Activated gamma-delta T cell treated with Interleukin-2 at 50 U/mL for 16 hours (primary cell): ENCODE measurements around the gene SNX19.

Source experiments
- DNase-seq: peaks from one replicate; pipeline ENCODE4 v3.0.0-alpha.2; 2020

SNX19 gene

DNA sequence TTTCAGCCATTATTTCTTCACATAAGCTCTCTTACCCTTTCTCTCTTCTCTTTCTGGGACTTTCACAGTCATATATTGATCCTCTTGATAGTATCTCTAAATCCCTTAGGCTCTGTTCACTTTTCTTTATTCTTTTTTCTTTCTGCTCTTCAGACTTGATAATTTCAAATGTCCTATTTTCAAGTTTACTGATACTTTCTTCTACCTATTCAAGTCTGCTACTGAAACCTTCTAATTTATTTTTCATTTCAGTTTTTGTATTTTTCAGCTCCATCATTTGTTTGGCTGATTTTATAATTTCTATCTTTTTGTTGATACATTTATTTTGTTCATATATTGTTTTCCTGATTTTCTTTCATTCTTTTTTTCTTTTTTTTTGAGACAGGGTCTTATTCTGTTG is 79.1 kb downstream of the SNX19 start:
- DNase-seq, result no peak

DNA sequence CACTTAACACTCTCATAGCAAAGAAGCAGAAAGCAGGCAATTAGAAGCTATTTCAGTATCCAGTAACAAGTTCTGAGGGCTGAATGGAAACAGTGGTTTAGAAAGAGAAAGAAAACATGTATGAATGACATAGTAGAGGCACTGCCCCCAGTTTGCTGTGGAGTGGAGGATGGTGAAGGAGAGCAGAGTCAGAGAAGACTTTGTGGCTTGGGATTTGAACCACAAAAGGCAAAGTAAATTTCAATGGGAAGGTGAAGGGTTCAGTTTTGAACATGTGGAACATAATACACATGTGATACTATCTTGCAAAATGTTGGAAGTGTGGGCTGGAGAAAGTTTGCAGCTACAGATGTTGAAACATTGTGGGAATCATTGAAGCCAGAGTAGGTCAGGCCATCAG is 81.4 kb downstream of the SNX19 start:
- DNase-seq, result no peak

DNA sequence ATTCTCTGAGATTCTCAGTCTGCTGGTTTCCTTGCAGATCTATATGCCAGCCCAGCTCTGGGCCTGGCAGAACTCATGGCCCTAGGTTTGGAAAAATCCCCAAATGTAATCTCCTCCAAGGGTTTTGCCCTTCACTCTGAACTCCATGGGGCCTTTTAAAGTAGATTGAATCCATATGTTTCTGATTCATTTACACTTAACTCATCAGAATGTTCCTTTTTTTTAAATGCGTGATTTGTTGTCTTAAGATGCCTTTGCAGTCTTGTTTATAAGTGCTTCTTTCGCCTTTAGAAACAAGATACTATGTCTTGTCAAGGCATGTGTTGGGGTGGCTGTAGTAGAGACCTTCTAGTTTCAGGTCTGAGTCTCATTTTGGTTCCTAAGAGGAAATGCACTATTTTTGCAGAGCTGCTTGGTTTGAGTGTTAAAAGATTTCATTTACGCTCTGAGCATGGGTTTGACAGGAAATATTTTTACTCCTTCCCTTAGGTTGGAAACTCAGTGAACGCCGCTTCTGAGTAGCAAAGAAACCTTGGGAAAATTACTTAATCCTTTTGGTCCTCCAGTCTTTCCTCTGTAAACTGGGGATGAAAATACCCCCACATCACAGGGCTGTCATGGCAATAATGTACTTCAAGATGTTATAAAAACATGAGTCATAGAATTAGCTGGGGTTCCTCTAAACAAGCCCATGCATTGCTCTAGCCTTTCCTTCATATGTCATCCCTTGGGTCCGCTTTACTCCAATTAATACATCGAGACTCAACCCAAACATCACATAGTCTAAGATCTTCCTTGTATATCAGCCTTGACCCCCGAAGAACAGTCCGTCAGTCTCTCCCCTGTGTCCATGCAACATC is 83.5 kb downstream of the SNX19 start:
- DNase-seq, result no peak

DNA sequence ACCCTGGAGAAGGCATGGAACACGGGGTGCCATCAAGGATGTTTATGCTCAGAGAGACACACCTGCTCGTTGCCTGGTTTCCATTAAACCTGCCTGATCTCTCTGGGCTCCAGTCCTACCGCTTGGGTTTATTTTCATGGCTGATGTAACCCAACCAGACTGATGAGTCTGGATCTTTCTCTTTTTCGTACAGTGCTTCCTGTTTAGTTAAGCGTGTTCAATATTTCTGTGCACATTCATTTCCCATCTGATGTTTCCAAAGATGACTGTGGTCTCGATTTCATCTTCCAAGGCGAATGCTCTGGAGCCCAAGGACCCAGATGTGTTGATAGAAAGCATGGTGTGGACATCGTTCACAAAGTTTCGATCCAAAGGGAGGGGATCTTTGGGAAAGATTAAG is 84.3 kb downstream of the SNX19 start:
- no peak for DNase-seq

DNA sequence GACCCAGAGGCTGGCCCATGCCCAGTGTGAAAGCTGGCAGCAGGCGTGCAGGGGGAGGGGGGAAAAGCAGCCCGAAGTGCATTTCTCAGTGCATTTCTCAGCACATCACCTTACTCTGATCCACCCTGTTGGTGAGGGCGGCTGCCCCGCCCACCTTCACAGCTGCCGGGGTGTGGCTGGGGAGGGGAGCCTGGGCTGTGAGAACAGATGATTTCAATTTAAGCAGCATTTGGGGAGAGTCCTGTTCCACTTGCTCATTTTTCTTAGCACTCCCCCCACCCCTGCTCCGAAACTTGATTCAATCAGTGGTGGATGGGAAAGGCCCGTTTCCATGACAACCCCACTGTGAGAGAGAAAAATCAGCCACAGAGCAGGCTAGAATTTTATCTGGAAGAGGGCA is 84.8 kb downstream of the SNX19 start:
- no peak for DNase-seq

DNA sequence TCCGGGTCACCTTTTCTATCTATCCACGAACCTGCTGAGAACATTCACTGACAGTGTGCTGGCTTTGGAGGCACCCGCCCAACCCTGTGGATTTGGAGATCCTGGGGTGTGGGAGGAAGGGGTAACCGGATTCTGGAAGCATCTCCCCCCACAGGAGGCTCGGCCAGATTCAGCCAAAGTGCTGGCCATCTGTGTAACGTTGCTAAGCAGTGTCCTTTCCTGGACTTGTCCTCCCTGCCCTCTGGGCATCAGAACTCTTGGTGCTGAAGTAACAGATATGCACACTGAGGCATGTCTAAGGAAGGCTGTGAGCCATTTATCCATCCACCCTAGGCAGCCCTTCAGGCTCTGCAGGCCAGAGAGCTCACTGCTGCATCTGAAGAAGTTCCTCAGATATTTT is 85.7 kb downstream of the SNX19 start:
- no peak for DNase-seq

DNA sequence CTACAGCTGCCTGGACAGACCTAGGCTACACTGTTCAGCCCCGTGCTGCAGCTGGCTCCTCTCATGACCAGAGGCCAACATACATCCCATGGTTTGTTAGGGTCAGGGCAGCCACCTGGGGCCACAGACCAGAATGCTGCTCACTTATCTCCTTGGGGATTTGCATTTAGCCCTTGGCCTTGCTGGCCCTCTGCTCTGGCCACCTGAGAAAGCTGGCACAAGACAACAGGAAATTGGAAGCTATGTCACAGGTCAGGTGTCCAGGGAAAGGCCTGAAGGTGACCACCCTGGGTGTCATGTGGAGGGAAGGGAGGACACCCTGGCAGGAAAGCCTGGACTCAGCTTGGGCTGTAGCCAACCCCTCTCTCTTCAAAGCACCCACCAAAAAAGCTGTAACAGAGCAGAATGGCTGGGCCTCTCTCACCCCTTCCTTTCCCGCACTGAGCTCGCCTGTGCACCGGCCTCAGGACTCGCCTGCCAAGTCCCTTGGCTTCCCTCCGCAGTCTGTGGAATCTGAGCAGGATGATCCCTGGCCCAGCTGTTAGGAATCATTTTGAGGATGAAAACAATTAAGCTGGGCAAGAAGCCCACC is 86.3 kb downstream of the SNX19 start:
- no peak for DNase-seq

DNA sequence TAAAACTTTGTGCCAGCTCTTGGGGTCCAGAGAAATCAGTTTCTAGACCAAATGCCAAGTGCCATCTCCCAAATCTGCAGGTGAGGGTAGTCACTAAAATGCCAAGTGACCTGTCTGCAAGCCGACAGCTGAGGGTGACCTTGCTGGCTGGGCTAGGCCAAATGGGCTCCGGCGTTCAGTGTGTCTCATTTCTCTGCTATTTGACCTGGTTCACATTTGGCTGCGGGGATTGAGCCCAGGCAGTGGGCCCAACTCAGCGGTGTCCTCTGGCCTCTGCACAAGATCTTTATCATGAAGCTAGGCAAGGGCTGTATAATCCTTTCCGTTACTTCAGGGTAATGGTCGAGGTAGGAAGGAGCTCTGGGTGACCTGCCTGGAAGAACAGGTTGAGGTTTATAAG is 87.5 kb downstream of the SNX19 start:
- no peak for DNase-seq

DNA sequence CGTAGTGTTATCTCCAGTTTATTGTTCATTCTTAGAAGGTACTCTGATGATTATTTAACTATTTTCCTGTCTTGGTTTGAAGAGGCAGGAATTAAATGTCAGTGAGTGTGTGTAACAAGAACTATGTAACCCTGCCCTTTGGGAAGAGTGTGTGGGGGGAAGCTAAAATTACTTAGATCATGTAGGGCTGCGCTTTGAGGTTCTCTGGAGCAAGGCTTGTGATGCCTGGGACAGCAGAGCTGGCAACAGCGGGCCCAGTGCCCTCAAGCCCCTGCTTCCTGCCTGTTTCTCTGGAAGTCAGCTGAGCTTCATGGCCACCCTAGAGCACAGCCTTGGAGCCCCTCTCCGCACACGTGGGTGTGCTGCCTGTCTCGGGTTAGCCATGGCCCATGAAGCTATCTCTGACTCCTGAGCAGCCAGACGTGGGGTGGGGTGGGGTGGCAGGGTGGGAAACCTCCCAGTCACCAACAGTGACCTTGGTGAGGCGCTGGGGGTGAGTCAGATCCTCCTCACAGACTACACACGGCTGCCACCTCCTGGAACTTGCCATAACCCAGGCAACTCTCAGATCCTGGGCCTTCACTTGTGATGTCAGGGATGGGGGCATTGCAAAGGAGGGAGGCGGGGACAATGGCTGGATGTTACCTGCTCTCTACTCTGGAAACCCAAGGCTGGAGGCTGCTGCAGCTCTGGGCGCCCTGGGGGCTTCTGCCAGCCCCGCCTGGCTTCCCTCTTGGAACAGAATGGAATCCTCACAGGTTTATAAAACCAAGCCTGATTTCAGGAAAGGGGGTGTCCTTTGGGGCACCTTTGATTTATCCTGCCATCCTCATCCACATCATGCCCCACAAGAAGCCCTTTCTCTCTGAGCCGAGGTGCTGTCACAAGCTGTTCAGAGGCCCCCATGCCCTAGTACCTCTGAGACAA is 88.6 kb downstream of the SNX19 start:
- no peak for DNase-seq

DNA sequence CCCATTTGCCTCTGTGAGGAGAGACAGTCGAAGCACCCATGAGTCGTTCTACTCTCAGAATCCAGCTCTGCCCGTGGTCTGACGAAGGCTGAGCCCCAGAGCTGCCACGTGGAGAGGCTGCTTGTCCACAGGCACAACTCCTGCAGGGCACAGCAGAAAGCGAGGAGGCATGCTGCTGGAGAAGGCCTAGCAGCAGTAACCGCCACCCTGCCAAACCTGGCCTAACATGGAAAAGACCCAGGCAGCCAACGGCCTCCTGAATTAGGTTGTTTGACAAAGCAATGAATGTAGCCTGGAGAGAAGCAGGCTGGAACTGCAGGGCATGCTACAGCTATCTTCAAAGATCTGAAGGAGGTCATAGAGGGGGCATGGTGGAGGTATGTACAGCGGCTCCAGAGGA is 89.7 kb downstream of the SNX19 start:
- DNase-seq, result no peak

DNA sequence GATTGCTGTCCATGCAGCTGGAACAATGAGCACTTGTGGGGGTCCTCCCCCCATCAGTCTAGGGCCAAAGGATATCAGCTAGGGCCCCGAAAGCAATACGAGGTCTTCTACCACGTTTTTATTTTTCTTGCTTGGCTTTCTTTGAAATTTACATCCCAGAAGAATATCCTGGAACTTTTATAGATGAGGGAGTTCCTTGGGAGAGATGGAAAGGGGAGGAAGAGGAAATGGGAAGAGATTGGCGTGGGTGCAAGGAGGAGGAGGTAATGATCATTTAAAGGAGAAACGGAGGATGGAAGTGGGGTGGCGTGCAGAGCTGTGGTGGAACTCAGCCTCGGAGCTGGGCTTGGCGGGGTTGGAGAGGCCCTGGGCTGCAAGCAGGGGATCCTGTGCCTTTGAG is 90.3 kb downstream of the SNX19 start:
- DNase-seq, result no peak

DNA sequence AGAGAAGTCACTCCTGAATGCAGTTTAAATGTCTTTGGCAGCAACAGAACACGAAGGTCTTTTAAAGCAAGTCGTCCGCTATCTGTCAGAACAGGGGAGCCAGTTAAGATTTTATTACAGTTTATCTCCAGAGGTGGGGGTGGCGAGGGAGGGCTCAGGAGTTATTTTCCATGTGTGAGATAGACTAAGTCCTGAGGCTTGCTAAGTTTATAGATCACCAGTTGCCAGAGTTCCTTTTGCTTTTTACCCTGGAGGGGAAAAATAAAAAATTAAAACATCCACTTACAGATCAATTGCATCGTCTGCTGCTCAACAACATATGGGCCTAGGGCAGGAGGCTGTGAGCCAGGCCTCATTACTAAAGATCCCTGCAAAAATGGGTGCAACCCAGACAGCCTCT is 90.7 kb downstream of the SNX19 start:
- no peak for DNase-seq
